NCI-H526 (cell line): Measurements from ENCODE around the gene AK3.
A peak's percentile ranks its signal among the peaks of the same experiment; 100 is the strongest.
"Not testable (repeated sequence)": the region's sequence is repeated elsewhere in the genome, so short reads cannot be mapped to it uniquely, and the experiment has no call there.

ENCODE experiments used
- DNase-seq, 2 experiments: peaks; one replicate each; lab custom pipeline; 2025; lab: John Stamatoyannopoulos, UW

The AK3 gene

DNA sequence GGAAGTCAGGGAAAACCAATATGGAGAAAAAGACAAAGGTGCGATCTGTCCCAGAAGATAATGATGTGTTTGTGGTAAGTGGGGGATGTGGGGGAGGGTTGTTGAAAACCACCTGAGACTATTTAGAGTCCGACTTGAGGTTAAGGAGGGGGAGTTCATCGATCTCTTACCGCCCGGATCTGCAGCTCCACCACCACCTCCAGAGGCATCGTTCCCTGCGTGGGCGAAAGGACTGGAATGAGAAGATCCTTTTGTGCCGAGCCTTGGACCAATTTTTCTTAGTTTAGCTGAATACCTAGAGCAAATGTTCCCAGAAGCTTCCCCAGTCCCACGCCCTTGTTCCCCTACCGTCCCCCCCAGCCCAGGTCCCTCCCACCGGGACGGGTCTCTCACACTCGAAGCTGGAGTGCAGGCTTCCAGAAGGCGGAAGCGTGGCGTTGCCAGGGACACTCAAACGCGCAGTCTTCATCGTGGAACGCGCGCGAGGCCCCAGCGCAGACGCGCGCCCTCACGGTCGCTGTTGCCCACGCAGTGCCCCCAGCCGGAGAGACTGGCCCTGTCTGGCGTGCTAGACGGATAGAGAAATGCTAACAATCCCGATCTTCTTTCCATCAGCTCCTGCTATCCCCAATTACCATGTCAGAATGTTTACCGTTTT, 74.8 kb downstream of the AK3 start, which contains the start of gene SPATA6L:
SPATA6L (minus strand) TSS at position 439 of the 658 bp plus-strand sequence; CDS start at position 209, 230 bp downstream.
- DNase-seq = peak; percentile 37 to 77

GRCh38 chr9:4665357-4665756, 75.6 kb downstream of the AK3 start:
- peak in 1 of 2 experiments; percentile 20 for DNase-seq

GRCh38 chr9:4663956-4664355, 77.0 kb downstream of the AK3 start:
- no peak for DNase-seq

- DNase-seq = peak; percentile 30 to 55
Measured at GRCh38 chr9:4662989-4663792, 77.8 kb downstream of the AK3 start.

DNA sequence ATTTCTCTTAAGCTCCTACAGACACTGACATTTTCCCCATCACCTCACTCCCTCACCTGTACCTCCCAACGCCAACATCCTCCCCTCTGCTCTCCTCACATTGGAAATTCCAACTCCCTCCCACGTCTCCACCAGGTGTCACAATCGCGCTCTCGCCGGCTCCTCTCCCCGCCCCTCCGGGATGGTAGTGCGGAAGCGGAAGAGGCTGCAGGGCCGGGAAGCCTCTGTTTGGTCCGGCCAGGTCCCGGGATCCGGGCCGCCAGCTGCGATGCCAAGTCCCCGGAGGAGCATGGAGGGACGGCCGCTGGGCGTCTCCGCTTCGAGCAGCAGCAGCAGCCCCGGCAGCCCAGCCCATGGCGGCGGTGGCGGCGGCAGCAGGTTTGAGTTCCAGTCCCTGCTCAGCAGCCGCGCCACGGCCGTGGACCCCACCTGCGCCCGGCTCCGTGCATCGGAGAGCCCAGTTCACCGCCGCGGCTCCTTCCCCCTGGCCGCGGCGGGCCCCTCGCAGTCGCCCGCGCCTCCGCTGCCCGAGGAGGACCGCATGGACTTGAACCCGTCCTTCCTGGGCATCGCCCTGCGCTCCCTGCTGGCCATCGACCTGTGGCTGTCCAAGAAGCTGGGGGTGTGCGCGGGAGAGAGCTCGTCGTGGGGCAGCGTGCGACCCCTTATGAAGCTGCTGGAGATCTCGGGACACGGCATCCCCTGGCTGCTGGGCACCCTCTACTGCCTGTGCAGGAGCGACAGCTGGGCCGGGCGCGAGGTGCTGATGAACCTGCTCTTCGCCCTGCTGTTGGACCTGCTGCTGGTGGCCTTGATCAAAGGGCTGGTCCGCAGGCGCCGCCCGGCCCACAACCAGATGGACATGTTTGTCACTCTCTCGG, 78.7 kb downstream of the AK3 start, which contains the start of gene PLPP6:
PLPP6 (plus strand) TSS at position 187 of the 881 bp plus-strand sequence; CDS start at position 269, 82 bp downstream.
- DNase-seq = peak; percentile 91 to 97

DNA sequence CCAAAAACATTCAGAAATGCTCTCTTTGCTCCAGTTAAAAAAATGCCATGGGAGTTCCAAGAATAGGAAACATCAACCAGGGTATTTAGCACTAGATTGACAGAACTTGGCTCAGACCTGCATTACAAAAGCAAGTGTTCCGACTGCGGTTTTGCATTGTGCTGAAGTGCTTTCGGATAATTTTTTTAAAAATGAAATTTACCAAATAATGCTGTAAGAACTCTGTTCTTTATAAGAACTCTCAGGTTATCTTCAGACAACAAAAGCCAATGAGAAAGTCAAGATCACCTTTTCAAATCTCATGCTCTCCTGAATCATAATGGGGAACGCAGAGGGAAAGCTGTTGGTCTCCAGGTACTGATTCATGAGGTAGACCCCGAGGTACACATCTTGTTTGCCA, 79.4 kb downstream of the AK3 start:
- DNase-seq = no peak

- DNase-seq = no peak
Measured at GRCh38 chr9:4661165-4661564, 79.8 kb downstream of the AK3 start.

GRCh38 chr9:4660665-4661064, 80.3 kb downstream of the AK3 start:
- DNase-seq = not testable (repeated sequence)
